Measurements from ENCODE around the gene TIMP1.

Gene TIMP1

DNA sequence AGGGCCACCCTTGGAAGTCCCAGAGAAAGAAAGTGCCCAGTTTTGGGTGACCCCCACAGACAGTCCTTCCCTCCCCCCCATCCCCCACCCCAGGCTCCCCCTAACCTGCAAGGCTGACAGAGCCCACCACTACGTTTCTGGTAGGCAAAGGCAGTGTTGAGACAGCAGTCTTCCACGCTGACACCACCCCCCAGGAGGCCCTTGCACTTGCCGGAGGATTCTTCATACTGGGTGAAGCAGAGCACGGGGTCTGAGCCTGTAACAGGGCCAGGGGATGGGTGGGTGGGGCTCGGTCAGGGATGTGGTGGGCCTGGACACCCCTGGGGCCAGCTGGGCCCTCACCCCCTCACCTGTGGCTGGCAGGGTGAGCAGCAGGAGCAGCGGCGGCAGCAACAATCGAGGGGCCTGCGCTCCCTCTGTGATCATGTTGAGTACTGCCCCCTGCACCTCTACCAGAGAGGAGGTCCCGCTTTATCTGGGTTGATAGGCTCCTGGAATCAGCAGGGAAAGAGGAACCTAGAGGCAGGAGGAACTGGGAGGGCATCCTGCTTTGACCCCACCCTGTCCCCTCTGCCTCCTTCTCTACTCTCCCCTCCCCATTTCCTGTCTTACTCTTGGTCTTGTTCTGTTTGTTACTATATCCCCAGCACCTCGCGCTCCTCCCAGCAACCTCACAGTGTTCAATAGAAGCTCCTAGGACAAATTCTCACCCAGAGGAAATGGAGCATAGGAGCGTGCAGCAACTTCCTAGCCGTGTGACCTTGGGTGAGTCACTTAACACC is 47.4 kb downstream of the TIMP1 start, which contains the start of gene CFP:
Gene CFP (minus strand): TSS at position 512 of the 782 bp plus-strand sequence. CDS start 86 bp downstream, at position 426.
- H3K4me3 ChIP-seq (replicated peaks; ENCODE audit: low read depth, low read length), result no peak within 1 kb of the TSS
- TF ChIP-seq, protein P1, sequence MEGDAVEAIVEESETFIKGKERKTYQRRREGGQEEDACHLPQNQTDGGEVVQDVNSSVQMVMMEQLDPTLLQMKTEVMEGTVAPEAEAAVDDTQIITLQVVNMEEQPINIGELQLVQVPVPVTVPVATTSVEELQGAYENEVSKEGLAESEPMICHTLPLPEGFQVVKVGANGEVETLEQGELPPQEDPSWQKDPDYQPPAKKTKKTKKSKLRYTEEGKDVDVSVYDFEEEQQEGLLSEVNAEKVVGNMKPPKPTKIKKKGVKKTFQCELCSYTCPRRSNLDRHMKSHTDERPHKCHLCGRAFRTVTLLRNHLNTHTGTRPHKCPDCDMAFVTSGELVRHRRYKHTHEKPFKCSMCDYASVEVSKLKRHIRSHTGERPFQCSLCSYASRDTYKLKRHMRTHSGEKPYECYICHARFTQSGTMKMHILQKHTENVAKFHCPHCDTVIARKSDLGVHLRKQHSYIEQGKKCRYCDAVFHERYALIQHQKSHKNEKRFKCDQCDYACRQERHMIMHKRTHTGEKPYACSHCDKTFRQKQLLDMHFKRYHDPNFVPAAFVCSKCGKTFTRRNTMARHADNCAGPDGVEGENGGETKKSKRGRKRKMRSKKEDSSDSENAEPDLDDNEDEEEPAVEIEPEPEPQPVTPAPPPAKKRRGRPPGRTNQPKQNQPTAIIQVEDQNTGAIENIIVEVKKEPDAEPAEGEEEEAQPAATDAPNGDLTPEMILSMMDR (IDR thresholded peaks at IDR 0.05; ENCODE audit: low read depth, low read length, missing control alignments), result no peak
- DNase-seq (ENCODE audit: extremely low read depth, low read depth), result no peak

DNA sequence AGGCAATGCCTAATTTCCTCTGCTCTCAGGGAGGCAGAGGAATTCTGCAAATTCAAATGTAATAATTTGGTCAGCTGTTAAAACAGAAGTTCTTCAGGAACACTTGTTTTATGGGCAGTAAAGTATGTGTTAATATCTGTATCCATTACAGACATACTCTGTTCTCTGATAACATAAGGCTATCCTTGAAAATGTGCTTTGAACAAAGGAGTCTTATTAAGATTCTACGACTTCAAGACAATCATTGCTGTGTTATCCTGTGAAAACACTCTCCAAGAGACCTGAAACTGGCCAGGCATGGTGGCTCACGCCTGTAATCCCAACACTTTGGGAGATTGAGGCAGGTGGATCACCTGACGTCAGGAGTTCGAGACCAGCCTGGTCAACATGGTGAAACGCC is 49.4 kb downstream of the TIMP1 start:
- no peak for DNase-seq (ENCODE audit: extremely low read depth, low read depth)
- H3K4me3 ChIP-seq (replicated peaks; ENCODE audit: low read depth, low read length), result no peak overlapping the region
- TF ChIP-seq, protein P1 (IDR thresholded peaks at IDR 0.05; ENCODE audit: low read depth, low read length, missing control alignments), result no peak

DNA sequence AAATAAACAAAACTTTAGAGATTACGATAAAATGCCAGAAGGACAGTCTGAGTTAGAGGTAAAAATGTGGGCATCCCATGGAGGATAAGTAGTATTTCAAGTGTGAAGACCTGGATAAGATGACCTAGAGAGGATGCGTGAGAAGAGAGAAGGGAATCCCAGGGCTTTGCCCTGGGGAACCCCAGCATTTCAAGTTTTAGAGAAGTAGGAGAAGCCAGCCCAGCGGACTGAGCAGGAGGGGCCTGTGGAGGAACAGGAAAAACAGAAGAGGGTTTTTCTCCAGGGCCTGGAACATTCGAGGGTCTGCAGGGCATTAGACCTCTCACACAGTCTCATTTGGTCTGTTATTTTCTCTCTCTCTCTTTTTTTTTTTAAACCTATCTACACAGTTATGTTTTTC is 50.4 kb downstream of the TIMP1 start:
- TF ChIP-seq, protein P1 (IDR thresholded peaks at IDR 0.05; ENCODE audit: low read depth, low read length, missing control alignments), result no peak

DNA sequence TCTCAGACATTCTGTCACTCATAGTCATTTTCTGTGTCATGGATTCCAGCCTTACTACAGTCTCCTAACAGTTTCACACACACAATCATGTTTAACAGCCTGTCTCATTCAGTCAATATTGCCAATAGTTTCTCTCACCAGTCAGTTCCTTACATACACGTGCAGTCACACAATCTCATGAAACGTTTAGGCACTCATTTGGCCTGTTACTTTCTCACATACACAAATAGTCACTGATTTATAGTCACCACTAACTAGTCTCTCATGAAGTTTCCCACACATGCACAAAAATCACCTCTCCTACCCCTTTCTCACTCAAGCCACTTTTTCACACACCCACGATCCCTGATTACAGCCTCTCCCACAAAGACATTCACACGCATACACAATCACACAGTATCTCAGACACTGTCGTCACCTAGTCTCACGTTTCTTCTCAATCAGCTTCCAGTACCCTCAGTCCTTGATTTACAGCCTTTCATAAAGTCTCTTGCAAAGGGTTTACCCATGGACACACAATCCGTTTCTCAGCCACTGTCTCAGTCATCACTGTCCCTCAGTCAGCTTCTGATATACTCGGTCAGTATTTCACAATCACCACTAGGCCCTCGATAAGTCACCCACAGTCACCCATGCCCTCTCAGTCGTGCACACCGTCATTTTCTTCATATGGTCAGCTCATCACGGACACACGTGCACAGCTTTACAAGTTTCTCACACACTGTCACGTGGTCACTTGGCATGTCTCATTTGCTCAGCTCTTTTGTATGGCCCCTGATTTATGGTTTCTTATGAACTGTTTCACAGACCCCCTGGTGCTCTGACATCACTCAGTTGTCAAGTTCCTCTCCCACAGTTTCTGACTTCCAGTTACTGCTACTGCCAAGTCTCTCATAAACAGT is 51.7 kb downstream of the TIMP1 start:
- H3K4me3 ChIP-seq (replicated peaks; ENCODE audit: low read depth, low read length), result no peak overlapping the region
- TF ChIP-seq, protein P1 (IDR thresholded peaks at IDR 0.05; ENCODE audit: low read depth, low read length, missing control alignments), result no peak
- no peak for DNase-seq (ENCODE audit: extremely low read depth, low read depth)

More for the DNA sequence above, 50.4 kb downstream of the TIMP1 start:
- no peak for DNase-seq (ENCODE audit: extremely low read depth, low read depth)
- no peak overlapping the region for H3K4me3 ChIP-seq (replicated peaks; ENCODE audit: low read depth, low read length)

DNA sequence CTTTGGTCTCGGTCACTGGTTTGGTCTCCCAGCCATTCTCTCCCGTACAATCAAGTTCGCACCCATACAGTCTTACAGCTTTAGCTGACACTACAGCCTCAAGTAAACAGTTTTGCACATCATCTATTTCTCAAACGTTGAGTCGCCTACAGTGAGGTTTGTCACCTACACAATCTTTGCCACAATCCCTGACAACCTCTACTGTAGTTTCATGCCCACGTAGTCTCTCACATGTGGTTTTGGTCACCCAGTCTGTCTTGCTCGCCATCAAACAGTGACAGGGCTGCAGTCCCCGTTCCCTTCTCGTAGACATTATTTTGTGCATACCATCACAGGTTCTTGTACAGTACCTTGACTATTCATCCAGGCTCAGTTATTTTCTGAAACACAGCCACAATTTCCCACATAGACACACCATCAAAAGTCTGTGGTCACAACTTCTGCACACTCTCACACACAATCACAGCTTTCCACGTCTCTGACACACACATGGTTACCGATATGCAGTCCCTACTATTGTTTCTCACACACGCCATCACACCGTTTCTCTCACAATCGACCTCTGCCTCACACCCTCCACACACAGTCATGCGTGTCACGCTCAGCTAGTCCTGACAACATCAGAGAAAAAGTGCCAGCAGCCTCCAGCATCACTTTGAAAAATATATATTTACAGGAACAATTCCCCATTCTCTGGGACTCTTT is 52.8 kb downstream of the TIMP1 start:
- TF ChIP-seq, protein P1 (IDR thresholded peaks at IDR 0.05; ENCODE audit: low read depth, low read length, missing control alignments), result no peak
- DNase-seq (ENCODE audit: extremely low read depth, low read depth), result no peak
- no peak overlapping the region for H3K4me3 ChIP-seq (replicated peaks; ENCODE audit: low read depth, low read length)

Data from HFF-Myc (cell line).